Dedifferentiated amniotic fluid mesenchymal stem cell (primary cell): Measurements from ENCODE around the gene SLCO1B1.
A peak's percentile ranks its signal among the peaks of the same experiment; 100 is the strongest.

Experiments
- DNase-seq: peaks from one replicate; pipeline ENCODE4 v3.0.0-alpha.2; 2016; ENCODE audit errors: extremely low spot score

SLCO1B1 gene

DNA sequence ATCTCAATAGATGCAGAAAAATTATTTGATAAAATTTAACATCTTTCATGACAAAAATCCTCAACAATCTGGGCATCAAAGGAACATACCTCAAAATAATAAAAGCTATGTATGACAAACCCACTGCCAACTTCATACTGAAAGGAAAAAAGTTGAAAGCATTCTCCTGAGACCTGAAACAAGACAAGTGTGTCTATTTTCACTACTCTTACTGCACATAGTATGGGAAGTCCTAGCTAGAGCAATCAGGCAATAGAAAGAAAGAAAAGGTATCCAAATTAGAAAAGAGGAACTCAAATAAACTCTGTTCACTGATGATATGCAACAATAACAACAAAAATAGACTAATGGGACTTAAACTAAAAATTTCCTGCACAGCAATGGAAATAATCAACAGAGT lies 90.1 kb downstream of the SLCO1B1 start:
- DNase-seq: no peak

DNA sequence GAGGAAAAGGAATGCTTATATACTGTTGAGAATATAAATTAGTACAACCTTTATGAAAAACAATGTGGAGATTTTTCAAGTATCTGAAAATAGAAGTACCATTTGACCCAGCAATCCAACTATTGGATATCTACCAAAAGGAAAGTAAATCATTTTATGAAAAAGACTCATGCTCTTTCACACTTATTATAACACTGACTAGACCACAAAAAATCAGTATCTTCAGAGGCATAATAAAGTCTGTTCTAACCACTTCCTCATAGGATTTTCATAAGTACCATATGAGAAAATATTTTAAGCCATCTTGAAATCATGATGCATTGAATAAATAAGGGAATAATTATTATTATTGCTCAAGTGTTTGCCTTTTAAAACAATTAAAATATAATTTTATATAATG lies 90.8 kb downstream of the SLCO1B1 start:
- DNase-seq: no peak

DNA sequence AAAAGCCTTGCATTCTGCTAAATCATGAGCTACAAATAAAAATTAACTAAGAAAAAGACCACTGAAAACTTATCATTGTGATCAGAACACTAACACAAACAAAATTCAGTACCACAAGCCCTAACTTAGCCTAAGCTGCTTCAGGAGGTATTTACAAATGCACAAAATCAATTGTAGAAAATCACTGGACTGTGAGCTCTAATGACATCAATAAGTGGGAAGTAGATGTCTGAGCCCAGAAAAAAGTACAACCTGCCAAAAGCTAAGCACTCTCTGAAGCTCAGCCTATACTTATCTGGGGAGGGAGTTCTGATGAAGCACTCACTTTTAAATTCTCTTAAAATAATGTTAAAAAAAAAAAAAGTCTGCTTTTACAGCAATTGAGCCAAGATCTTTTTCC lies 92.9 kb downstream of the SLCO1B1 start:
- DNase-seq: no peak

DNA sequence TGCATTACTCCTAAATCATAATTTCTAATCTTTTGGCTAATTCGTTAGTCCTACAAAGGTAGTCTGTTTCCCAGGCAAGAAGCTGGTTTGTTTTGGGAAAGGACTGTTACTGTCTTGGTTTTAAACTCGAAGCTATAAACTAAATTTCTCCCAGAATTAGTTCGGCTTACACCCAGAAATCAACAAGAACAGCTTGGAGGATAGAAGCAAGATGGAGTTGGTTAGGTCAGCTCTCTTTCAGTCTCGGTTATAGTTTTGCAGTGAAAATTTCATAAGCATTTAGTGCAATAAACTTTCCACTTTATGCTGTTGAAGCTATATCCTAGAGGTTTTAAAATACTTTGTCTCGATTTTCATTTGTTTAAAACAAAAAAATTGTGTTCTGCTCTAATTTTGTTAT lies 103.4 kb downstream of the SLCO1B1 start:
- DNase-seq: no peak

DNA sequence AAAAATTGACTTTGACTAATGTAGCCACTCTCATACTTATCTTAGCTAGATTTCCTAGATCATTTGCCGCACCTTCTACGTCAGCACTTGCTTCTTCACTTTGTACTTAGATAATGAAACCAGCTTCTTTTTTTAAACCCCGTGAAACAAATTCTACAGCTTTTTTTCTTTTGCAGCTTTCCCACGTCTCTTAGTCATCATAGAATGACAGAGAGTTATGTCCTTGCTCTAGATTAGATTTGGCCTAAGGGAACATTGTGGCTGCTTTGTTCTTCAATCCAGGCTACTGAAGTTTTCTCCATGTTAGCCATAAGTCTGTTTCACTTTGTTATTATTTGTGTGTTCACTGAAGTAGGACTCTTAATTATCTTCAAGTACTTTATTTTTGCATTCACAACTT lies 108.9 kb downstream of the SLCO1B1 start:
- DNase-seq: no peak

DNA sequence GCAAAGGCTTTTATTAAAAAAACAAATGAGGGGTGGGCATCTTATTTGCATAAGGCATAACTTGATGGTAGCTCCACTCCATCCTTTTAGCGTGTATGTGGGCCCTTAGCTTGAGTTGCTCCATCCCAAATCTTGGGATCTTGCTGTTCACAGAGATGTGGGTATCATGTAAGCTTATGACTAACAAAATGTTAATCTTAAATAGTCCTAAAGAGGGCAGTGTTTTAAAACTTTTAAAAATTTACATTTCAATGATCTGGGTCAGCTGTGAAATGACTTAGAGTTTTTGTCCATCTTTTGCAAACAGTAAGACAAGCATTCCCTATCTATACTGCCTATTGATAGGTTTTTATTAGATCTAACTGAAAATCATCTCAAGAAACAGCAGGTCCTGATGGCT lies 117.7 kb downstream of the SLCO1B1 start:
- DNase-seq: peak; percentile 34

DNA sequence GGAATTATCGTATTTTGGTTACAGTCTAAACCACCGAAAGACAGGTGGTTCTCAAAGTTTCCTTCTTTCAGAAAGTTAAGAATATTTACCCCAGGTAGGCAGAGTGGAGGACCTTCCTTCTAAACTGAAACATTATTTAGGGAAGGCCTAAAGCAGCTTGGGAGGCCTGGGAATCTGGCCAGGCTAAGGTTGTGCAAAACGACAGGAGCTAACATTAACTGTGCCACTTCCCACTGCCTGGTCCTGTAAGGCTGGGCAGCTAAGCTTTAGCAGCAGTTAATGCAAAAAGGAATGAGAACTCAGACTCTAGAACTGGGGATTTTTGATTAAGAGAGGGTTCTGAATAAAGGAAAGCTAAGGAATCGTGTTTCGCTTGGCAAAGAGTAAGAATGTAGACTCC lies 121.1 kb downstream of the SLCO1B1 start:
- no peak for DNase-seq

DNA sequence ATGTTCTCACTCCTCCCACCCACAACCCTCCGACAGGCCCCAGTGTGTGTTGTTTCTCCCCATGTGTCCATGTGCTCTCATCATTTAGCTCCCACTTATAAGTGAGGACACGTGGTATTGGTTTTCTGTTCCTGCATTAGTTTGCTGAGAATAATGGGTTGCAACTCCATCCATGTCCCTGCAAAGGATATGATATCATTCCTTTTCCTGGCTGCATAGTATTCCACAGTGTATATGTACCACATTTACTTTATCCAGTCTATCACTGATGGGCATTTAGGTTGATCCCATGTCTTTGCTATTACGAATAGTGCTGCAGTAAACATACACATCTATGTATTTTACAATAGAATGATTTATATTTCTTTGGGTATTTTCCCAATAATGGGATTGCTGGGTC lies 126.2 kb downstream of the SLCO1B1 start:
- no peak for DNase-seq

DNA sequence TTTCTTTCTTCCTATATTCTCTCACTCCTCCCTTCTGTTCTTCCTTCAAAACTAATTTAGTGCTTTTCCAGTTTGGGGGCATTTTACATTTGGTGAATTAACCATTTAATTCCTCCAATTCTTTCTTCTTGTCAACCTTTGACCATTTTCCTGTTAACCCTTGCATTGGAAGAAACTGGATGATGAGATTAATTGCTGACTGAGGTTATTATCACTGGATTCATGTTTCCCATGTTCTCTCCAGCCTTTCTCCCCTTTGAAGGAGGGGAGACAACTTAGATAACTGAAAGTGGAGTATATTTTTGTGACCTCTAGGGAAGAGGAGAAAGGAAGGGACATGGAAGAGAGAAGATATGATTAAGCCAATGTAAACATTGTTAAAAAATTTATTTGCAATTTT lies 133.2 kb downstream of the SLCO1B1 start:
- DNase-seq: no peak

DNA sequence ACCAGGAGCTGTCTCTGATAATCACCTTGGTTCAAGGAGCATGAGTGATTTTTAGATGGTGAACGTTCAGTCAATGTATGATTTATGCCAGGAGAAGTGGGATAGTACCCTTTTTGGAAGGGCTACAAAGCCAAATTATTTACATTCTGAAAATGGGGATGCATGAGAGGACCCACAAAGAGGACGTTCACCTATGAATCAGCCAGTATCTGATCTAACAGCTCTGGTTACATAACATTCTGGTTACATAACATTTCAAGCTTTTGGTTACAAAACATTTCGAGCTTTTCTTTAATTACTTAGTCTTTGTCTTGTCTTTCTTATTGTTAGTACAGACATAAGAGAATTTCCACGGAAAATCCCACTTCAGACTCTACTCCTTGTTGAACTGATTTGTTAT lies 134.9 kb downstream of the SLCO1B1 start:
- DNase-seq: no peak

DNA sequence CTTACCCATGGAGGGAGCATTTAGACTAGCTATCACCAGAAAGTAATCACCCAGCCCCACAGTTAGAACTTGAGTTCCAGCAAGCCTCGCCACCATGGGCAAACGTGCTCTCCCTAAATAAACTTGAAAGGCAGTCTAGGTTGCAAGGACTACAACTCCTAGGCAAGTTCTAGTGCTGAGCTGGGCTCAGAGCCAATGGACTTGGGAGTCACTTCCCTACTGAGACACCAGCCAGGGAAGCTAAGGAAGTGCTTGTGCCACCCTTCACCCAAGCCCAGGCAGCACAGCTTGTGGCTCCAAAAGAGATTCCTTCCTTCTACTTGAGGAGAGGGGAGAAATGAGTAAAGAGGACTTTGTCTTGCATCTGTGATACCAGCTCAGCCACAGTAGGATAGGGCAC lies 145.8 kb downstream of the SLCO1B1 start:
- DNase-seq: no peak
